ENCODE results near the gene TMEM270.

The TMEM270 gene

DNA sequence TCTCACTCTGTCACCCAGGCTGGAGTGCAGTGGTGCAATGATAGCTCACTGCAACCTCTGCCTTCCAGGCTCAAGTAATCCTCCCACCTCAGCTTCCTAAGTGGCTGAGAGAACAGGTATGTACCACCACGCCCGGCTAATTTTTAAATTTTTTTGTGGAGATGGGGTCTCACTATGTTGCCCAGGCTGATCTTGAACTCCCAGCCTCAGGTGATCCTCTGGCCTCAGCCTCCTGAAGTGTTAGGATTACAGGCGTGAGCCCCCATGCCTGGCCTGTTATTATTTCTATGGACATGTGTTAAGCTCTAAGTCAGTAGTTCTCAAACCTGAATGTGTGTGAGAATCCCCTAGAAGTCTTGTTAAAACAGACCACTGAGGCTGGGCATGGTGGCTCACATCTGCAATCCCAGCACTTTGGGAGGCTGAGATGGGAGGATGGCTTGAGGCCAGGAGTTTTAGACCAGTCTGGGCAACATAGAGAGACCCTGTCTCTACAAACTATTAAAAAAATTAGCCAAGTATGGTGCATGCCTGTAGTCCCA lies 24.5 kb downstream of the TMEM270 start:
- in situ Hi-C loops (cut with MboI; ENCODE audit: low sequenced_read_pairs): no loop called here

DNA sequence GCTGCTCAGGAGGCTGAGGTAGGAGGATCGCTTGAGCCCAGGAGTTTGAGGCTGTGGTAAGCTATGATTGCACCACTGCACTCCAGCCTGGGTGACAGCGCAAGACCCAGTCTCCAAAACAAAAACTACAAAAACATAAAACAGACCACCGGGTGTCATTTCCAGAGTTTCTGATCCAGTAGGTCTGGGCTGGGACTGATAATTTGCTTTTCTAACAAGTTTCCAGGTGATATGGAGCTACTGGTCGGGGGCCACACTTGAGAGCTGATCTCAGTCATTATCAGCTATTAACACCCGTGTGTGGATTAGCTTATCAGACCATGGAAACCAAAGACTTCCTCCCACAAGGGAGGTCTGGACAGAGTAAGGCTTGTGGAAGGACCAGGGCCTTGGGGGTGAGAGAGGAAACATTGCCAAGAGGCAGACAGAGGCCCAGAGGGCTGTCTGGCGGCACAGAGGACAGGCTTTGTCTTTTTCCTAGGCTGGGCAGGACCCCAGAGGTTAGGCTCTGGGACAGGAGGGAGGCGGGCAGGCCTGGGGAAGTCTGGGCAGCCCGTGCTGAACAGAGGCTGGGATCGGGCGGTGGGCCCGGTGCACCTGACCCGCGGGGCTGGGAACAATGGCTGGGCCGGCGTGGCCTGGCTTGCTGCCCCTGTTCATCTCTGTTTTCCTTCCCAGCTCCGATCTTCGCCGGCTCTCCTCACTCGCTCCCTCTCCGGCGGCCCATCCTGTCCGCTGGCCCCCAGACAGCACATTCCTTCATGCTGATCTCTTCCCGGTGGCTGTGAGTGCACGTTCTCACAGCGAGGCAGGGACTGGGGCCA lies 25.2 kb downstream of the TMEM270 start:
- in situ Hi-C loops (cut with MboI; ENCODE audit: low sequenced_read_pairs): no loop called here

GRCh38 chr7:73887762-73888161 lies 26.8 kb downstream of the TMEM270 start:
- in situ Hi-C loops (cut with MboI; ENCODE audit: low sequenced_read_pairs): no loop called here

DNA sequence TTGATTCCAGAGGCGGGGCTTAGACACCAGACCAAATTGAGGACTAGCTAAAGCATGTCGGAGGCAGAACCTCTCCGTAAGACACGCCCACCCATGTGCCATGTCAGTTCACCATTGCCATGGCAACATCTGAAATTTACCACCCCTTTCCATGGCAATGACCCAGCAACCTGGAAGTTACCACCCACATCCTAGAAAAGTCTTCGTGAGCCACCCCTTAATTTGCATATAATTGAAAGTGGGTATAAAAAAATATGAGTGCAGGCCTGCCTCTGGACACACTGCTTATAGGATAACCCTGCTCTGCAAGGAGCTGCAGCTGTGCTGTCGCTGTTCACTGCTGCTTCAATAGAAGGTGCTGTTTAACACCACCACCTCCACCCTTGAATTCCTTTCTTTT lies 28.0 kb downstream of the TMEM270 start:
- in situ Hi-C loops (cut with MboI; ENCODE audit: low sequenced_read_pairs): no loop called here

DNA sequence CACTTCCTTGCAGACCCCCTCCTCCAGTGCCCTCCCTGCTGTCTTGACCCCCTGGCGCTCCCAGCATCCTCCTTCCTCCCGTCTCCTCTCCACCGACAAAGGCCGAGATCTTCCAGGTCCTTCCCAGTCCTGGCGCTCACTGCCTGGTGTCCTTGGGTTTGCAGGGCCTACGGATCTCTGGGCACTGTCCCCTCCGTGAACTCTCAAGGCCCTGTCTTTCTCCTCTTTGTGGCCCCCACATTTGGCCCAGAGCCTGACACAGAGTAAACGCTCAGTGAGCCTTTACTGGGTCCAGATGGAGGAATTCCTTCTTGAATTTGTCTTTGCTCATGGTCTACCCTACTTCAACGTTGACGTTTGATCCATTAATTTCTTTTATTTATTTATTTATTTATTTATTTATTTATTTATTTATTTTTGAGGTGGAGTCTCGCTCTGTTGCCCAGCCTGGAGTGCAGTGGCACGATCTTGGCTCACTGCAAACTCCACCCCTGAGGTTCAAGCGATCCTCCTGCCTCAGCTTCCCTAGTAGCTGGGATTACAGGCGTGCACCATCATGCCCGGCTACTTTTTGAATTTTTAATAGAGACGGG lies 29.7 kb downstream of the TMEM270 start:
- in situ Hi-C loops (cut with MboI; ENCODE audit: low sequenced_read_pairs): no loop called here

DNA sequence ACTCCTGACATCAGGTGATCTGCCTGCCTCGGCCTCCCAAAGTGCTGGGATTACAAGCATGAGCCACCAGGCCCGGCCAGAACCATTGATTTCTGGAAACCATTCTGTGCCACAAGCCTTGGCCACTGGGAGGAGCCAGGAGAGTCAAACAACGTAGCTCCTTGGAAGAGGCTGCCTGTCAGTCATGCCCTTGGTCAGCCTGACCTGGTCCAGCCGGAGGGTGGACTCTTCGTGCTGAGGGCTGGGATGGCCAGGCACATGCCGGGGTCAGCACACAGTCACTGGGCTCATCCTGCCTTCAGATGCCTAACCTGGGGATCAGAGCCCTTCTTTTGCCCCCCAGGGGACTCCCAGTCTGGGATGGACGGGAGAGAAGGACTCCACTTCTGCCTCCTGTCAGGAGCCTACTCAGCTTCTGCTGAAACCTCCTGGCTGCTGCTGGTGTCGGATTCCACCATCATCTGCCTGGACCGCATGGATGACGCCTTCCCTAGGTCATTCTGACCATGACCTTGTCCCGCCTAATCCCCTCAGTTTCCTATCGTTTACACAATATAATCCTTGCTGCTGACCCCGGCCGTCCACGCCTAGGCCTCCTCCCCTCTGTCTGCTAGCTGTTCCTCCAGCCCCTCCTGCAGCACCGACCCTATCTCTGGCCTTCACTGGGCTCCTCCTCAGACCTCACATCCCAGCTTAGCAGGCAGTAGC lies 30.4 kb downstream of the TMEM270 start:
- in situ Hi-C loops (cut with MboI; ENCODE audit: low sequenced_read_pairs): no loop called here

DNA sequence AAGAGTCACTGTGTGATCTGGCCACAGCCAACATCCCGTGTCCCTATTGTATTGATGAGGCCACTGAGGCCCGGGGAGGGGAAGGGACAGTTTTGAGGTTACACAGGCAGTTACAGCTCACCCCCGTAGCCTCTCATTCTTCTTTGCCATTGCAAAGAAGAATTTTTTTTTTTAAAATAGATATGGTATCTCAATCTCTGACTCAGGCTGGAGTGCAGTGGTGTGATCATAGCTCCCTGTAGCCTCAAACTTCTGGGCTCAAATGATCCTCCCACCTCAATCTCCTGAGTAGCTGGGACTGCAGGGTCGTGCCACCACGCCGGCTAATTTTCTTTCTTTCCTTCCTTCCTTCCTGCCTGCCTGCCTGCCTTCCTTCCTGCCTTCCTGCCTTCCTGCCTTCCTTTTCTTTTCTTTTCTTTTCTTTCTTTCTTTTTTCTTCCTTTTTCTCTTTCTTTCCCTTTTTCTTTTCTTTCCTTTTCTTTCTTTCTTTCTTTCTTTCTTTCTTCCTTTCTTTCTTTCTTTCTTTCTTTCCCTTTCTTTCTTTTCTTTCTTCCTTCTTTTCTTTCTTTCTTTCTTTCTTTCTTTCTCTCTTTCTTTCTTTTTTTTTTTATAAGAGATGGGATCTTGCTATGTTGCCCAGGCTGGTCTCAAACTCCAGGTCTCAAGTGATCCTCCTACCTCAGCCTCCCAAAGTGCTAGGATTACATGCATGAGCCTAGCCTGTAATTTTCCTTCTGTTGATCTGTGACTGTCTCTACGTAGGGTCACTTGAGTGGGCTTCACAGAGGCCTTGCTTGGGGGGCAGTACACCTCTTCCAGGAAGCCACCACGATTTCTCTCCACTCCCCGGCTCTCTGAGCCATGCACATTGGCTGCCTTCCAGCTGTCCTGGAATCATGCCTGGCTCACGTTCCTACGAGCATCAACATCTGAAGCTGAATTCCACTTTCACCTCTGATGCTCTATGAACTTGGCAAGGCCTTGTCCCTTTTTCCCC lies 31.3 kb downstream of the TMEM270 start:
- in situ Hi-C loops (cut with MboI; ENCODE audit: low sequenced_read_pairs): no loop called here

GRCh38 chr7:73893342-73894101 lies 32.6 kb downstream of the TMEM270 start:
- in situ Hi-C loops (cut with MboI; ENCODE audit: low sequenced_read_pairs): no loop called here

DNA sequence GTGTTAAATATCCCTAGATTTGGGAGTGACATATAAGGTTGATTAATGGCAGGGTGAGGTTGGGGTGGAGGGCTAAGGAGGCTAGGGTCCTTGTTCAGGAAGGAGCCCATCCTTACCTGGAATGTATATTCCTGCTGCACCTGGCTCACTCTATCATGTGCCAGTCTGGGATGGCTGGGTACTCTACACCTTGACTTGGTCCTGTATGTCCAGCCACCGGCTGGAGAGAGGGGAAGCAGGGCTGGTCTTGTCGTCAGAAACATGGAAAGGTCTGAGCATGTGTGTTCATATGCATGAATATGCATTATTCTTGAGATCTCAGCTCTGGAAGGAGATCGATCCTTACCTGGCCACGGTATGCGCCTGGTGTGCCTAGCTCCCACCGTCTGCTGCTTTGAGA lies 33.2 kb downstream of the TMEM270 start:
- in situ Hi-C loops (cut with MboI; ENCODE audit: low sequenced_read_pairs): no loop called here

DNA sequence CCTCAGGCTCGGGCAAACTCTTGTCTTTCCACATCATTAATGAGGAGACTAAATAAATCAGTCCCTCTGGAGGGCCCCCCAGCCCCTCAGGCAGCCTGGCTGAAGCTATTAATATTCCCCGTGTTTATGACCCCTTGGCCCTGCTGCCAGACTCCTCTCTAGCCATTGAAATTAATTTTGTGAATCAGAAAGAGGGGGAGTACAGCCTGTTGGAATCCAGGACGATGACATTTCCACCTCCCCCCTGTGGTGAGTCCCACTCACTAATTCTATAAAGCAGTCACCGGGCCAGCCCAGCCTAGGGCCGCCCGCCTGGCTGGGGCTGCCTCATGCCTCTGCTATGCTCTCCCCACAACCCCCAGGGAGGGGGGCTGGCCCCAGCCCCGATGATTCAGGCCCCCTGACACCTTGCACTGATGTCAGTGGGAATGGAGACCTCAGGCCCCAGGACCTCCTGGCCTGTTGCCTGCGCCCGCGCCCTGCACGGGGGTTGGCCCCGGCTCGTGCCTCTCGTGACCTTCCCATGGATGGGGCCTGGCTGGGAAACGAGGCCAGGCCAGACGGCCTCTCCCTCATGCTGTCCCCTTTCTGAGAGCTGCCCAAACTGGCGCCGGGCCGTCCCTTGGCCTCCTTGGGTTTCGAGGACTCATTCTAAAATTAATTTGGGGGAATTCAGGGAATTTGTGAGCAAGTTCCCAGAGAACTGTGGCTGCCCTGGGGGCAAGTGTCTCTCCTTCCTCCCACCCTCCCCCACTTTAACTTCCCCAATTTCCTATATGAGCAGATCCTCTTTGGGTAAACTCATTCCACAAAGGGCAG lies 34.0 kb downstream of the TMEM270 start:
- in situ Hi-C loops (cut with MboI; ENCODE audit: low sequenced_read_pairs): no loop called here

DNA sequence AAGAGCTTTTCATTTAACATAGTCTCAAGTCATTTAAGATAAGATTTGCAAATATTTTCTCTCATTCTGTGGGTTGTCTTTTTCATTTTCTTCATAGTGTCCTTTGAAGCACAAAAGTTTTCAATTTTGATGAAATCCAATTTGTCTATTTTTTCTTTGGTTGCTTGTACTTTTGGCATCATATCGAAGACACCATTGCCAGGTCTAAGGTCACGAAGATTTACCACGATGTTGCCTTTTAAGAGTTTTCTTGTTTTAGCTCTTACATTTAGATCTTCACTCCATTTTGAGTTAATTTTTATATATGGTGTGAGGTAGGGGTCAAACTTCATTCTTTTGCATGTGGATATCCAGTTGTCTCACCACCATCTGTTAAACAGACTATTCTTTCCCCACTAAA lies 34.7 kb downstream of the TMEM270 start:
- in situ Hi-C loops (cut with MboI; ENCODE audit: low sequenced_read_pairs): no loop called here

GRCh38 chr7:73896454-73896853 lies 35.5 kb downstream of the TMEM270 start:
- in situ Hi-C loops (cut with MboI; ENCODE audit: low sequenced_read_pairs): no loop called here

DNA sequence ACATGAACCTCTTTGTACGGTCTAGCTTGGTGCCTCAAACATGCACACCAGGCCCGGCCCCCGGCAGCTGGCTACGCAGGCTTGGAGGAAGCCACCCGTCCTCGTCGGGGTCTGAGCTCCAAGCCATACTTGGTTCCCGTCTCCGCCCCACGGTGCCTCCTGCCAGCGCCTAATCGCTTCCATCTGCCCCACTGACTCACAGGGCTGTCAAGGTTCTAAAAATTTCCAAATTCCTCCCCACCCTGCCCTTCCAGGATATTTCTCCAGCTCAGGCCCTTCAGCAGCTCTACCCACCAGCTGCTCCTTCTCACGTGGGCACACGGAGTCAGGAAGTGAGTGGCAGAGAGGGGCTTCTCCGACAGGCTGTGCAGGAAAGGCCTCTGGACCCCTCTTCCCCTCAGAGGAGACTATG lies 38.8 kb downstream of the TMEM270 start:
- in situ Hi-C loops (cut with MboI; ENCODE audit: low sequenced_read_pairs): no loop called here

GRCh38 chr7:73900286-73900685 lies 39.3 kb downstream of the TMEM270 start:
- in situ Hi-C loops (cut with MboI; ENCODE audit: low sequenced_read_pairs): no loop called here

- in situ Hi-C loops (cut with MboI; ENCODE audit: low sequenced_read_pairs): no loop called here
Measured at GRCh38 chr7:73901231-73901822, 40.4 kb downstream of the TMEM270 start.

DNA sequence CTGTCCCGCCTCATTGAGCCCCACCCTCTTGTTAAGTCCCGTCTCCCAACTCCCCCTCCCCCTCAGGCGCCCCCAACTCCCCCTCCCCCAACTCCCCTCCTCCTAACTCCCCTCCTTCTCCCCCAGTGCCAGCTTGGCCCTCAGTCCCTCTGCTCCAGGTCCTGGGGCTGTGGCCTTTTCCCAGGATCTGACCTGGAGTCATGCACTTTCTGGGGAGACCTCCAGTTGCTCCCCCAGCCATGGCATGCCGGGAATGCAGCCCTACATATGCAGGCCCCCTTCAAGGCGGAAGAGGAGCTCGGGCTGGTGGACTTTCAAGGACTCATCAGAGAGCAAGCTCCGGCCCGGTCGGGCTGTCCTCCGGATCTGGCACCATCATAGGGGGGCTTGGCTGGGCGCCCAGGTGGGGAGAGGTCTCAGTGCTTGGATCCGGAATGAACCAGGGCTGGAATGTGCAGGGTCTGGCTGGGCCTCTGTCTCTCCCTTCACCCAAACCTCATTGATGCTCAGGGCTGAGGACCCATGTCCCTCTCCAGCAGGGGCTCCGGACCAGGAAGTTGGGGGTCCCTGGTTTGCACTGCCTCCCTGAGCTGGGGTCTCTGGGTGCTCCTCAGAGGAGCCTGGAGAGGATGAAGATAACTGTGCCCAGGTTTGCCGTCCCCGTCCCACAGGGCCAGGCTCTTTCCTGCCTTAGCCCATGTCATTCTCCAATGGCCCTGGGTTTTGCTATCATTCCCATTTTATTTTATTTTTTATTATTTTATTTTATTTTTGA lies 41.1 kb downstream of the TMEM270 start:
- in situ Hi-C loops (cut with MboI; ENCODE audit: low sequenced_read_pairs): no loop called here

GRCh38 chr7:73903321-73904218 lies 42.6 kb downstream of the TMEM270 start:
- in situ Hi-C loops (cut with MboI; ENCODE audit: low sequenced_read_pairs): no loop called here
